Upper lobe of left lung (tissue), 6 donors: Measurements from ENCODE around the gene RFX2. TPM values are rescaled to one million over a fixed set of nuclear protein-coding genes. Genes with fewer than 3 reads are reported as not detected.

ENCODE experiments used
- ATAC-seq, 2 donors: fragments of 200-7000 bp; cut with Tn5 transposase; one replicate each; pipeline ENCODE4 v1.9.1; 2022; ENCODE audit warnings: mild to moderate bottlenecking in 2 of 2, moderate library complexity in 2 of 2; ENCODE audit not compliant: low FRiP score in 2 of 2
- DNase-seq, 2 donors: peaks; one replicate each; pipeline ENCODE4 v3.0.0-alpha.2; 2019 to 2020
- H3K27ac ChIP-seq, 4 donors: fragments of 200-600 bp; sonication (generic); one replicate each; pipeline ENCODE4 v1.5.1; 2016 to 2019
- H3K27me3 ChIP-seq, 4 donors: fragments of 200-600 bp; sonication (generic); one replicate each; pipeline ENCODE4 v1.5.1; 2017 to 2019
- H3K36me3 ChIP-seq, 4 donors: fragments of 200-600 bp; sonication (generic); one replicate each; pipeline ENCODE4 v1.5.1; 2016 to 2019
- H3K4me1 ChIP-seq, 4 donors: fragments of 200-600 bp; sonication (generic); one replicate each; pipeline ENCODE4 v1.5.1; 2018 to 2019
- H3K4me3 ChIP-seq, 4 donors: fragments of 200-600 bp; sonication (generic); one replicate each; pipeline ENCODE4 v1.5.1; 2017 to 2019; ENCODE audit warnings: mild to moderate bottlenecking in 2 of 4, moderate library complexity in 1 of 4
- H3K9me3 ChIP-seq, 4 donors: fragments of 200-600 bp; sonication (generic); one replicate each; pipeline ENCODE4 v1.5.1; 2018 to 2019
- EP300 ChIP-seq, 4 donors: sonication (generic); formaldehyde crosslinking; IDR thresholded peaks; one replicate each; pipeline ENCODE4 v1.5.1; 2017; ENCODE audit warnings: antibody characterized with exemption in 4 of 4, control low read depth in 2 of 4
- POLR2A ChIP-seq, 4 donors: fragments of 450-650 bp; IDR thresholded peaks; one replicate each; pipeline ENCODE4 v1.5.1; 2016 to 2017; ENCODE audit warnings: antibody characterized with exemption in 4 of 4, mild to moderate bottlenecking in 2 of 4
- POLR2AphosphoS5 ChIP-seq, 2 donors: sonication (generic); formaldehyde crosslinking; IDR thresholded peaks; one replicate each; pipeline ENCODE4 v1.5.1; 2017; ENCODE audit warnings: antibody characterized with exemption in 2 of 2
- WGBS, 2 donors: methylation state at CpG; one replicate each; pipeline ENCODE4 v1.1.5; 2017 to 2018; 5-methylcytosine and 5-hydroxymethylcytosine counted together
- total RNA-seq, 6 donors: library from RNA; depleted of rRNA in 4 of 6; stranded (reverse); fragments of >200 nt in 4 of 6; gene quantifications; one replicate each; pipeline versions ENCODE4 v1.1.0 to v1.2.1, GENCODE V29; 2016 to 2021
- TF ChIP-seq, protein P1 (sequence below), 6 experiments: fragments of 450-650 bp in 4 of 6; fragments of 200-600 bp in 2 of 6; sonication (generic) in 2 of 6; IDR thresholded peaks; one replicate each; pipeline ENCODE4 v1.5.1; 2016 to 2019; ENCODE audit warnings: antibody characterized with exemption in 6 of 6
- donor health status: DM: no; HTN: no; CAD: no; lungs with moderate emphysema.
- donor health status: DM: no; HTN: yes; CAD: no; lungs with severe emphysema.

The RFX2 gene
- total RNA-seq, 6 donors from 2014 or later, result 14.3 to 111 (median 28.6) TPM

DNA sequence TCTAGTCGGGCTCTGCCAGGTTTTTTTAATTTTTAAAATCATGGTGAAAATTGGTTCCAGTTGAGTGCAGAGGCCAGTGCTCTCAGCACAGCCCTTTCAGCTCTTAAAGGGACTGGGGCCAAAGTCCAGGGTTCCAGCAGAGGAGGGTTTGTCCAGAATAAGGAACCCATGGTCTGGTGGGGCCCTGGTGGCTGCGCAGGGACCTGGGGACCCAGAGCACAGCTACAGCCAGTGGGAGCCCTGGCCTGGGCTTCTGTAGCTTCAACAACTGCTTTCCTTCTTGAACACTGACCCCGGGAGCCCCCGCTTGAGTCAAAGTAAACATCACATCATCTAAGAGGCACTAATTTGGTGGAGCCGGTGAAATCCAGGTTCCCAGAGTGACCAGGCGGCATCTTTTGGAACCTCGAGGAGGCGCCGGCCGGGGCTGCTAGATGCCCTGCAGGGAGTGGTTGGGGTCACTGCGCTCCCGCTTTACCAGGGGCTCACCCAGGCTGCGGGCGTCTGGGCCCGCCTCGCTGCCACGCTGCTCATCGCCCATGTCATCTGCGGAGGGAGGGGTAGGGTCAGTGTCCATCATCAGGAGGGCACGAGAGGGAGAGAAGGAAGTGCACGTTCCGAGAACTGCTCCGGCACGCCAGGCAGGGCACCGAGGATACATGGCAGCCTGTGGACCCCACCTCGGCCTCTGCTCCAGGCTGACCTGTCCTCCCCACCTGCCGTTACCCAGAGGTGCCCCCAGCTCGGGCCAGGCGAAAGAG is 115.7 kb downstream of the RFX2 start:
- peak overlapping the region in 3 of 4 donors; percentile 11 to 76 (median 35) for H3K27ac ChIP-seq
- ATAC-seq (no peak), DNase-seq (no peak)
- no peak for TF ChIP-seq POLR2AphosphoS5 (IDR thresholded peaks at IDR 0.05)
- no peaks in the 10 kb centered on the region for H3K9me3 ChIP-seq
- H3K27me3 ChIP-seq, result no peaks in the 10 kb centered on the region
- peaks cover 0 to 40% (median 29%) of the 10 kb centered on the region in 4 donors for H3K36me3 ChIP-seq
- WGBS, 2 donors, result 90 to 94% methylated on average over 25 to 29 of the region's 29 CpGs
- peaks cover 13 to 20% (median 16%) of the 10 kb centered on the region in 4 donors for H3K4me1 ChIP-seq
- H3K4me3 ChIP-seq, result peak overlapping the region in 1 of 4 donors; percentile 24

DNA sequence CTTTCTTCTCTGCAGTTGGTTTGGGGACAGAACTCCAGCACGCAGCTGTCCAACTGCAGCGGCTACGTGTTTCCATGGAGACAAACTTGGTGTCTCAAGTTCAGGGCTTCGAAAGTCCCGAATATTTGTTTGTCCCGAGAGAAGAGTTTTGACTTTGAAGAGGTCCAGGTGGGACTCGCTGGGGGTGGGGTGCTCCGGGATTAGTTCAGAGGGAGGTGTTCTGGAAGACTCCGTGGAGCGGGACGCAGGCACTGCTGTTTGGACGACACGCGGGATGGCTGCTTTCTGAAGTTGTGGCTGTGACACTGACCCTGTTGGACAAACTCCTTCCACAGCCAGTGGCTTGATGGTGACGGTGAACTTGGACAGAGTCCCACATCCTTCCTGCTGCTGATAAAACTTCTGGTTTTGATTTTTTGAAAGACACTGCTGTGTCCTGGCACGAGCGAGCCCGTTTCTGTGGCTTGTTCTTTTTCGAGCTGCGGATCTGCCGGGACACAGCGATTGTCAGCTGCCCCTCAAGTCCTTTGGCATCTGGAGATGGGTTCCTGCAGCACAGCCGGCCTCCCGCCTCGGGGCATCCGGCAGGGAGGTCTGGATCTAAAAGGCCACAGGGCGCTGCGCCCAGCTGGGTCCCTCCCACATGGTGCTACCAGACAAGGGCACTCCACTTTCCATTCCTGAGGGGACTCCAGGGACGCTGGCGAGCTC is 116.5 kb downstream of the RFX2 start:
- Histone ChIP-seq H3K9me3 (no peaks in the 10 kb centered on the region), H3K4me3 (peak overlapping the region in 2 of 4 donors; percentile 24 to 25), H3K27ac (peak overlapping the region in 3 of 4 donors; percentile 11 to 76 (median 35)), H3K27me3 (no peaks in the 10 kb centered on the region), H3K36me3 (peaks cover 0 to 32% (median 26%) of the 10 kb centered on the region in 4 donors), H3K4me1 (peaks cover 13 to 20% (median 16%) of the 10 kb centered on the region in 4 donors)
- ATAC-seq, result no peak
- TF ChIP-seq, protein P1, sequence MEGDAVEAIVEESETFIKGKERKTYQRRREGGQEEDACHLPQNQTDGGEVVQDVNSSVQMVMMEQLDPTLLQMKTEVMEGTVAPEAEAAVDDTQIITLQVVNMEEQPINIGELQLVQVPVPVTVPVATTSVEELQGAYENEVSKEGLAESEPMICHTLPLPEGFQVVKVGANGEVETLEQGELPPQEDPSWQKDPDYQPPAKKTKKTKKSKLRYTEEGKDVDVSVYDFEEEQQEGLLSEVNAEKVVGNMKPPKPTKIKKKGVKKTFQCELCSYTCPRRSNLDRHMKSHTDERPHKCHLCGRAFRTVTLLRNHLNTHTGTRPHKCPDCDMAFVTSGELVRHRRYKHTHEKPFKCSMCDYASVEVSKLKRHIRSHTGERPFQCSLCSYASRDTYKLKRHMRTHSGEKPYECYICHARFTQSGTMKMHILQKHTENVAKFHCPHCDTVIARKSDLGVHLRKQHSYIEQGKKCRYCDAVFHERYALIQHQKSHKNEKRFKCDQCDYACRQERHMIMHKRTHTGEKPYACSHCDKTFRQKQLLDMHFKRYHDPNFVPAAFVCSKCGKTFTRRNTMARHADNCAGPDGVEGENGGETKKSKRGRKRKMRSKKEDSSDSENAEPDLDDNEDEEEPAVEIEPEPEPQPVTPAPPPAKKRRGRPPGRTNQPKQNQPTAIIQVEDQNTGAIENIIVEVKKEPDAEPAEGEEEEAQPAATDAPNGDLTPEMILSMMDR (IDR thresholded peaks at IDR 0.05), result no peak
- no peak for TF ChIP-seq POLR2AphosphoS5 (IDR thresholded peaks at IDR 0.05)
- no peak for TF ChIP-seq POLR2A (IDR thresholded peaks at IDR 0.05)
- no peak for TF ChIP-seq EP300 (IDR thresholded peaks at IDR 0.05)
- DNase-seq, result peak in 1 of 2 donors; percentile 88
- 40 to 41% methylated on average over 19 to 30 of the region's 30 CpGs for WGBS, 2 donors

GRCh38 chr19:5993201-5993600 is 117.1 kb downstream of the RFX2 start:
- 57 to 62% methylated on average over 13 of the region's 13 CpGs for WGBS, 2 donors
- Histone ChIP-seq H3K4me3 (no peak overlapping the region), H3K27ac (peak overlapping the region in 1 of 4 donors; percentile 10), H3K4me1 (peaks cover 13 to 20% (median 16%) of the 10 kb centered on the region in 4 donors), H3K36me3 (peaks cover 0 to 32% (median 24%) of the 10 kb centered on the region in 4 donors), H3K9me3 (no peaks in the 10 kb centered on the region), H3K27me3 (no peaks in the 10 kb centered on the region)
- ATAC-seq, result no peak
- DNase-seq, result no peak
- TF ChIP-seq EP300 (IDR thresholded peaks at IDR 0.05), result no peak
- TF ChIP-seq, protein P1 (IDR thresholded peaks at IDR 0.05), result no peak
- TF ChIP-seq POLR2AphosphoS5 (IDR thresholded peaks at IDR 0.05), result no peak
- no peak for TF ChIP-seq POLR2A (IDR thresholded peaks at IDR 0.05)

- TF ChIP-seq EP300 (IDR thresholded peaks at IDR 0.05), result no peak
- TF ChIP-seq, protein P1 (IDR thresholded peaks at IDR 0.05), result no peak
- no peak for TF ChIP-seq POLR2A (IDR thresholded peaks at IDR 0.05)
- no peak for TF ChIP-seq POLR2AphosphoS5 (IDR thresholded peaks at IDR 0.05)
- Histone ChIP-seq H3K4me1 (peaks cover 13 to 21% (median 18%) of the 10 kb centered on the region in 4 donors), H3K4me3 (no peak overlapping the region), H3K27ac (peak overlapping the region in 1 of 4 donors; percentile 10), H3K36me3 (peaks cover 0 to 30% (median 22%) of the 10 kb centered on the region in 4 donors), H3K9me3 (no peaks in the 10 kb centered on the region), H3K27me3 (no peaks in the 10 kb centered on the region)
- ATAC-seq (no peak), DNase-seq (no peak)
- WGBS, 2 donors, result 87 to 90% methylated on average over 11 of the region's 11 CpGs
Measured at GRCh38 chr19:5992756-5993155, 117.5 kb downstream of the RFX2 start.

- Histone ChIP-seq H3K4me3 (no peak overlapping the region), H3K27me3 (no peaks in the 10 kb centered on the region), H3K4me1 (peaks cover 20 to 30% (median 26%) of the 10 kb centered on the region in 4 donors), H3K9me3 (no peaks in the 10 kb centered on the region), H3K36me3 (peaks cover 0 to 16% (median 10%) of the 10 kb centered on the region in 4 donors), H3K27ac (no peak overlapping the region)
- ATAC-seq (no peak), DNase-seq (no peak)
- 95 to 98% methylated on average over 6 to 8 of the region's 8 CpGs for WGBS, 2 donors
- no peak for TF ChIP-seq EP300 (IDR thresholded peaks at IDR 0.05)
- TF ChIP-seq POLR2A (IDR thresholded peaks at IDR 0.05), result no peak
- TF ChIP-seq, protein P1 (IDR thresholded peaks at IDR 0.05), result no peak
- no peak for TF ChIP-seq POLR2AphosphoS5 (IDR thresholded peaks at IDR 0.05)
Measured at GRCh38 chr19:5991244-5991838, 119.0 kb downstream of the RFX2 start.
